OCI-LY3 (cell line): ENCODE data around the gene SH2B2.

Experiments used
- EZH2phosphoT487 ChIP-seq: fragments of 200-600 bp; shearing (Covaris generic); IDR thresholded peaks from 2 replicates; pipeline ENCODE4 v1.6.1; 2018; ENCODE audit warnings: antibody characterized with exemption, mixed run types, low read depth
- TF ChIP-seq, protein P1 (sequence below): fragments of 200-600, 300-600 bp; sonication (generic); IDR thresholded peaks from 2 replicates; pipeline ENCODE4 v1.5.1; 2014; ENCODE audit warnings: antibody characterized with exemption, low read length, low read depth

DNA sequence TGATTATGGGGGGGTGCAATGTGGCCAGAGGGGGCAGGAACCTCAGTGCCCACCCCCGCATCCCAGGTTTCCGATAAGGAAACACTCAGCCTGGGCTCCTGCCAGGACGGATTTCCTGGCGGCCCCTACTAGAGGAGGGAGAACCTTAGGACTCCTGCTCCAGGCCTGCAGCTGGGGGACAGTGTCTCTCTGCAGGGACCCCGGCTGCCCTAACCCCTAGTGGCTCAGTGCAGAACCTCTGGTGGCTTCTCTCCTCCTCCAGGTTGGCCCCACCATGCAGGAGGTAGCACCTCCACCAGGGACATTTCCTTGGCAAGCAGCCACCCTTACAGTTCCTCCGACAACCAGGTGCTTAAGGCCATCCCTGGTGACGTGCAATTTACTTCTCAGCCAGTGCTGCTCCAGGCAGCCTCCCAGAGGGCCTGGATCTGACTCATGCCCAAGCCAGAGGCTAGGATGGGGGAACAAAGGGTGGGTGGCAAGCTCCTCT lies 31.9 kb downstream of the SH2B2 start:
- TF ChIP-seq, protein P1, sequence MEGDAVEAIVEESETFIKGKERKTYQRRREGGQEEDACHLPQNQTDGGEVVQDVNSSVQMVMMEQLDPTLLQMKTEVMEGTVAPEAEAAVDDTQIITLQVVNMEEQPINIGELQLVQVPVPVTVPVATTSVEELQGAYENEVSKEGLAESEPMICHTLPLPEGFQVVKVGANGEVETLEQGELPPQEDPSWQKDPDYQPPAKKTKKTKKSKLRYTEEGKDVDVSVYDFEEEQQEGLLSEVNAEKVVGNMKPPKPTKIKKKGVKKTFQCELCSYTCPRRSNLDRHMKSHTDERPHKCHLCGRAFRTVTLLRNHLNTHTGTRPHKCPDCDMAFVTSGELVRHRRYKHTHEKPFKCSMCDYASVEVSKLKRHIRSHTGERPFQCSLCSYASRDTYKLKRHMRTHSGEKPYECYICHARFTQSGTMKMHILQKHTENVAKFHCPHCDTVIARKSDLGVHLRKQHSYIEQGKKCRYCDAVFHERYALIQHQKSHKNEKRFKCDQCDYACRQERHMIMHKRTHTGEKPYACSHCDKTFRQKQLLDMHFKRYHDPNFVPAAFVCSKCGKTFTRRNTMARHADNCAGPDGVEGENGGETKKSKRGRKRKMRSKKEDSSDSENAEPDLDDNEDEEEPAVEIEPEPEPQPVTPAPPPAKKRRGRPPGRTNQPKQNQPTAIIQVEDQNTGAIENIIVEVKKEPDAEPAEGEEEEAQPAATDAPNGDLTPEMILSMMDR: no peak
- no peak for TF ChIP-seq EZH2phosphoT487
